Stimulated activated CD4-positive, alpha-beta T cell treated with anti-CD3 and anti-CD28 coated beads, Interleukin-15, amount 100 ng/mL, for 48 hours (primary cell): ENCODE results near the gene RASSF7.
A peak's percentile ranks its signal among the peaks of the same experiment; 100 is the strongest.
"Not testable (repeated sequence)": the region's sequence is repeated elsewhere in the genome, so short reads cannot be mapped to it uniquely, and the experiment has no call there.

Experiments used
- DNase-seq, 2 donors: peaks; one replicate each; pipeline ENCODE4 v3.0.0-alpha.2; 2020; ENCODE audit warnings: low read depth in 2 of 2

The RASSF7 gene

DNA sequence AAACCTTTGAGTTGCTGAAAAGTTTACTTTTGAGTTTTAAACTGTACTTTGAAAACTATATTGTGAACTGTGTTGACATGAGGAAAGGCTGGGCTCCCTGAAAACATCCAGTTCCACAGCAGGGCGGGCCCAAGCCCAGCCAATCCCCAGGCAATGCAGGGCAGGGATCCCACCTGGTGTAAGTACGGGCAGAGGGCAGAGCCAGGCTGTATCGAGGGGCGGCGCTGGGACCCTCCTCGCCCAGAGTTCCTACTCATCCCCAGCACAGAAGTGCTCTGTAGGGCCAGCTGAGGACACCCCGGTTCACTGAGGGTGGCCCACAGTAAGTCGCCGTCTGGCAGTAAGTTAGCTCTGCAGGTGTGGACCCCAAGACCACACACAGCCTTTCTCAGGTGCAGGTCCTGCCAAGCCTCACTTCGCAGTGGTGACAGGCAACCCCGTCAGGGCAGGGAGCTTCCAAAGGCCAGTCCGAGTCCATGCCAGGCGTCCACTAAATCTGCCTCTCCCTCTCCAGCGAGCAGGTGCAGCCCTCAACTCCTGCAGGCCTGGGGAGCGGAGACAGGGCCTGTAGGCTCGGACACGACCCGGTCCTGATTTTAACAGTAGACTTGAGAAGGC is 6.3 kb downstream of the RASSF7 start:
- DNase-seq = no peak

DNA sequence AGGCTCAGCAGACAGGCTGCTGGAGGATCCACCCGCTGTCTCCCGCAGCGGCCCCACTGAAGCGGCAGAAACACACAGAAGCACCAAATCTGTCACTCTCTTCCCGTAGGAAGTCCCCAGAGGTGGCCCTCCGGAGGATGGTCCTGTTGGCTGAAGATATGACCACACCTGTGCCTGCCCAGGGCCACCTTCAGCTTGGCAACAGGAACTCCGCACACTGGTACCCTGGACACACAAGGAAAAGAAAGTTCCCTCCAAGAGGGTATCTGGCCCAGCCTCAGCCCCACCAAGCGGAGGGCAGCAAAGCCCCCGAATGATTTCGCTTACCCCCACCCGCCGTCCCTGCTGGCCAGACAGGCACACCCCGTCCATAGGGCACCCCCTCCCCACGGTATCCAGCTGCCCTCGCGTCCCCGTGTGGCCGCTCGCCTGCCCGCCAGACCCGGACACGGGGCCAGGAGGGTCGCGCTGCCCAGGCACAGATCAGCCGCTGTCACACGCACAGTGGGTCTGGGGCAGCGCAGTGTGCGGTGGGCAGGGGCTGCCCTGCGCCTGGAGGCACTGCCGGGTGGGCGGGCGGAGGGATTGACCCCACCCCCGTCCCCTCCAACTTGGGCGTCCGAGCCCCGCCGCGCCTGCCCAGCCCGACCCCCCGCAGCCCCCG is 7.0 kb downstream of the RASSF7 start:
- no peak for DNase-seq

DNA sequence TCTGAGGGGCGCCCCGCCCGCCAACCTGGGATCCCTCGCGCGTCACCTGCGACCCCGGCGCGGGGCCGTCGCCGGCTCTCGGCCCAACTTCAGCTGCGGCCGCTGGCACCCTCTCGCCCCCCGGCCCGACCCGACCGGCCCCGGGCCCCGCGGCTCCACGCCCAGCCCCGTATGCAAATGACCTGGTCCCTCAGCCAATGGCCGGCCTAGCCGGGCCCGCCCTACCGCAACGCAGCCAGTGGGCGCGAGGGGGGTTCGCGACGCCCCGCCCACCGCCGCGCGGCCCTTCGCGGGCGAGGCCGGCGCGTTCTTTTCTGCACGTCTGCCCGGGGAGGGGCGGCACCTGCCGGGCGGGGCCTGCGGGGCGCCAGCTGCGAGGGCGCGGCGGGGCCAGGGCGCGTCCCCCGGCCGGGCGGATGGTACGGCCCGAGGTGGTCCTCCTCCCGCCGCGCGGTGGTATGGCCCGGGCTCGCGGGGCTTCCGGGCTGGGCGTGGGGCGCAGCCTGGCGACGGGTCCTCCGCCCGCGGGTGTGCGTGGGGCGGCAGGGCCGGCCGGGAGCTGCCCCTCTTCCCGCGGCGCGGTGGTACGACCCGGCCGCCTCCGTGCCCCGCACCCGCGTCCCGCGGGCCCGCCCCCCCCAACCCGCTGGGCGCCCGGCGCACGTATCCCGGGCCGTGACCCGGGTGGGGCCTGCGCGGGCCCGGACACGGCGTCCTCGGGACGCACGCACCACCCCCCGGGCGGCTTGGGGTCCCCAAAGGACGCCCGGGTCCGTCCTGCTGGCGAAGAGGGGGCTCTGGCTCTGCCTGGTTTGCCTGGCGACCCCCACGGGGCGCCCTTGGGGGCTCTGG is 7.8 kb downstream of the RASSF7 start:
- DNase-seq = peak; percentile 86 to 95

DNA sequence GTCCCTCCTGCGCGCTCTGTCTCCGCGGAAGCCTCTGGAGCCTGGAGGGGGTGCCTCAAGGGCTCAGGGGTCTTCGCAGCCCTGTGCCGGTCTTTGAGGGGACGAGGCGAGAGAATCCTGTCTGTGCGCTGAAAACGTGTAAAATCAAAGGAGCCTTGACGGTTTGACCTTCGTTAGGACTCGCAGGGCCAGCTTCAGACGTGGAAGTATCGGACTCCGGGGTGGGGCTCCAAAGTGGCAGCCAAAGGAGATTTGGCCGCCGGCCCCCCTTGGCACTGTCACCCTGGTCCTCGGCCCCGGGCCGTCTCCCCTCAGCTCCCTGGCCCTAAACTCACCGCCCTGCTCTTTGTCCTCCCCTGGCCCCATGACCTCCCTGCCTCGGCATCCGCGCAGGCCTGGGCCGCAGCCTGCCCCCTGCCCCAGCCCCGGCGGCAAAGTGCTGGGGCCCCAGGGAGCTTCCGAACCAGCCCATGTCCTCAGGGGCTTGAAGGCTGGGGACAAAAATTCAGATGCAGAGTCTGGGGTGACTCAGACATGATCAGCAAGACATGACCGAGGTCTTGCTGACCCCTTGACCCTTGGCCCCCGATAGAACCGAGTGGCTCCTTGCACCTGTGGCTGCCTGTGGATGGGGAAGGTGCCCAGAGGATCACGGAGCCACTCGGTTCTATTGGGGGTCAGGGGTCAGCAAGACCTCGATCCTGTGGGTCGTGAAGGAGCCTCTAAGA is 8.6 kb downstream of the RASSF7 start:
- DNase-seq = no peak

DNA sequence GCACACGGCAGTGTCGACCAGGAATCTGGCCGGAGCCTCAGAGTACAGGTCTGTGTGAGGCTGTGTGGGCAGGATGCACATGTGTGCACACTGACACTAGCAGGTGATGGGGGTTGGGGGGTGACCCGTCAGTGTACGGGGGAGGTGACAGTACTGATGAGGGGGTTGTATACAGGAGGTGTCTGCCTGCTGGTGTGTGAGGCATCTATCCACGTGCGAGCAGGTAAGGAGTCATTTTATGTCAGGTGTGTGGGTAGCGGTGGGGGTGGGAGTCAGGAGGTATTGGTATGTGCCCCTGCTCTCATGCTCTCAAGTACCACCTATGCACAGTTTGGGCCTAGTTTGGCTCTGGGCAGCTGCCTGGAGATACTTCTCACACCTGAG is 11.0 kb downstream of the RASSF7 start:
- DNase-seq = no peak

DNA sequence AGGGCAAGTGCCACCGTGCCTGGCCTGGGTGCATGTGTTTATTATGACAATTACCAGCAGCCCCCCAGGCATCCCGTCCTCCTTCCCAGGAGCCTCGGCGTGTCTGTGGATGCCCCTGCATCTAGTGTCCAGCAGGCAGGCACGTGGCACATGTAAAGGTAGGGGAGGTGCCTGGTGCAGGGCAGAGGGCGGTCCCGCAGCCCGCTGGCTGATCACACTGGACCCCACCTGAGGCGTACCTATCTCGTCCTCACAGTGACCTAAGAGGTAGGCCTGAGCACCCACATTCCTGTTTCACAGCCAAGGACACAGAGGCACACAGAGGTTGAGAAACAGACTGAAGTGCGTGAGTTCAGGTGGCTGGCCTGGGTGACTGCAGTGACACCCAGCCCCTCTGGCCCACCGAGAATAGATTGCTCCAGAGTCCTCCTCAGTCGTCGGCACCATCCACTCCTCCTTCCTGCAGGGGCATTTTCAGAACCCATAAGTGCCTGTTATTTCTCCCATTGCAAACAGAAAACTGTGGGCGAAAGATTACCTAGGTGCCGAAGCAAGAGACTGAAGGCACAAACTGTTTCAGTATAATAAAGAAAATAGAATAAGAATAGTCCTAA is 12.5 kb downstream of the RASSF7 start:
- DNase-seq = no peak

DNA sequence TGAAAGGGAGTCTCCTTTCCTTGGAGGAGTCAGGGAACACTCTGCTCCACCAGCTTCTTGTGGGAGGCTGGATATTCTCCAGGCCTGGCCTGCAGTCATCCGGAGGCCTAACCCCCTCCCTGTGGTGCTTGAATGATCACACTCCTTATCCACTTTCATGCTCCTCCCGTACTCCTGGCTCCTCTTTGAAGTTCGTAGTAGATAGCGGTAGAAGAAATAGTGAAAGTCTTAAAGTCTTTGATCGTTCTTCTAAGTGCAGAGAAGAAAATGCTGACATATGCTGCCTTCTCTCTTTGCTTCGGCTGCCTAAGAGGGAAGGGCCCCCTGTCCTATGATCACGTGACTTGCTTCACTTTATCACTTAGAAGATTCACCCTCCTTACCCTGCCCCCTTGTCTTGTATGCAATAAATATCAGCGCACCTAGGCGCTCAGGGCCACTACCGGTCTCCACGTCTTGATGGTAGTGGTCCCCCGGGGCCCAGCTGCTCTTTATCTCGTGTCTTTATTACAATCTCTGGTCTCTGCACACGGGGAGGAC is 13.3 kb downstream of the RASSF7 start:
- DNase-seq = not testable (repeated sequence)

DNA sequence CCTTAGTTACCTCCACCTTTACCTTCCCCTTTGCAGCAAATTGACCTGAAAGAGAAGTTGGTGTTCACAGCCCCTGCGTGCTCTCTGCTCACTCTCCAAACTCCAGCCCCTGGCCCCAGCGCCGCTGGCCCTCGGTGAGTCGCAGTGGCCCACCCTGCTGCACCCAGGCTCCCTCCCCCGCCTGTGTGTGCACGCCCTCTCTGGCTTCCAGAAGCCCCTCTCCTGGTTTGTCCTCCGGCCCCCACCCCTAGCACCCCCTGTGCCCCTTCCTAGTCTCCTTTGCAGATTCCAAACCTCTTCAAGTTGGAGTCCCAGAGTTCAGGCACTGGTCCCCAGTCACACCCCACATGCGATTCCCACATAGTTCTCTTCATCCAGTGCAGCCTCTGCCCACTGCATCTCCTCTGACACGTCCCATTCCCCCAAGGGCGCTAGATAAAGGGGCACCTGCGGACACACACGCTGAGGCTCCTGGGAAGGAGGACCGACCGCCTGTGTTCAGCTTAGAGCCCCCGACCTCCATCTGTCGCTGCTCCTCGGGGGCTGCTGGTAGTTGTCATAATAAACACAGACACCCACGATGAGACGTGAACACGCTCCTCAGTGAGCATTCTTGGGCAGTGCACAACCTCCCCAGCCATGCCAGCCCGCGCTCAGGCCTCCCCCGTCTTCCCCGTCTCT is 14.0 kb downstream of the RASSF7 start:
- no peak for DNase-seq

DNA sequence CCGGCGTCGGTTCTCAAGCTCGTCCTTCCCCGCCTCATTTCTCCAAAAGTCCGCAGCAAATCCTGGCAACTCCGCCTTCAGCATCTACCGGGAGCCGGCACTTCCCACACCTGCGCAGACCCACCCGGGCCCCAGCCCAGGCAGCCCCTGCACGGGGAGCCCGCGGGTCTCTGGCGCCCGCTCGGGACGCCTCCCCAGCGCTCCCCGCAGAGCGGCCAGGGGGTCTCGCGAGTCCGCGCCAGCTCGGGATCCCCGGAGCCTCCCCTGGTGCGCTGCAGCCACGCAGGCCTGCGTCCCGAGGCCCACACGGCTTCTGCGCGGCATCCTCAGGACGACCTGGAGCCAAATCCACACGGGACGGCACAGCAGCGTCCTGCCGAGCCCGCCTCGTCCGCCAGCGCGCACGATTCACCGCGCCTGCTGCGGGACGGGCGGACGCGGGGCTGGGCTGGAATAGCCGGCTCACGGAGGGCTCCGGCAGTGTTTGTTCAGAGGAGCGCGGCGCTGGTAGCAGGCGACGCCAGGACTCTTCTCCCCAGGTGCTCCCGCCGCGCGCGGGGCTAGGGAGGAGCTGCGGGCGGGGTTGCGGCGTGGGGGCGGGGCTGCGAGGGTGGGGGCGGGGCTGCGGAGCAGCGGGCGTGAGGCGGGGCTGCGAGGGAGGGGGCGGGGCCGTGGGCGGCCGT is 14.7 kb downstream of the RASSF7 start:
- no peak for DNase-seq

DNA sequence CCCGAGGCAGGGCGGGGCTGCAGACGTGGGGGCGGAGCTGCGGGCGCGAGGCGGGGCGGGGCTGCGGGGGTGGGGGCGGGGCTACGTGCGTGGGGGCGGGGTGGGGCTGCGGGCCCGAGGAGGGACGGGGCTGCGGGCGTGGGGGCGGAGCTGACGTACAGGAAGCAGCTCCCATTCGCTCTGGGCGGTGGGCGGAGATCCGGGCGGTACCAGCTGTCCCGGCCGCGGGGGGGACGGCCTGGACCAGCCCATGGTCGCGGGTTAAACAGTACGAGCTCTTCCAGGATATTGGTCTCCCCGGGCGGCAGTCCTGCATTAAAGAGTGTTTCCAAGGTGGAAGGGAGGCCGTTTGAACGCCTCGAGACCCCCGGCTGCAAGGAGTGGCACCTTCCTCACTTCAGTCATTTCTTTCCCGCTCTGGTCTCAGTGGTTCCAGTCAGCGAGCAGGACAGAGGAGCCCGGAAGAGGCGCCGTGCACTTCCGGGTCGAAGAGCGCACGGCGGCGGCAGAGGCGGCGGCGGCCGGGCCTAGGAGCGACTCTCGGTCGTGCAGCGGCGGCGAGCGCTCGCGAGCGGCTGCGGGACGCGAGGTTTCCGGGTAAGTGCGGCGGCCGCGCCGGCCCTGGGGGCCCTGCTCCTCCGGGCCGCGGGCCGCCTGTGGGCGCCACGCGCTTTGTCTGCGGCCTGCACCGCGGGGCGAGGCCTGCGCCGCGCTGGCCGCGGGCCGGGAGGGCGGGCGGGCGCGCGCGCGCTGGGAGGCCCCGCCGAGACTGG is 15.4 kb downstream of the RASSF7 start, which contains the start of gene PHRF1:
TSS of gene PHRF1 (plus strand) at position 475 of the 773 bp plus-strand sequence. CDS start 5,043 bp downstream, outside the sequence.
- DNase-seq = peak; percentile 93 to 96

DNA sequence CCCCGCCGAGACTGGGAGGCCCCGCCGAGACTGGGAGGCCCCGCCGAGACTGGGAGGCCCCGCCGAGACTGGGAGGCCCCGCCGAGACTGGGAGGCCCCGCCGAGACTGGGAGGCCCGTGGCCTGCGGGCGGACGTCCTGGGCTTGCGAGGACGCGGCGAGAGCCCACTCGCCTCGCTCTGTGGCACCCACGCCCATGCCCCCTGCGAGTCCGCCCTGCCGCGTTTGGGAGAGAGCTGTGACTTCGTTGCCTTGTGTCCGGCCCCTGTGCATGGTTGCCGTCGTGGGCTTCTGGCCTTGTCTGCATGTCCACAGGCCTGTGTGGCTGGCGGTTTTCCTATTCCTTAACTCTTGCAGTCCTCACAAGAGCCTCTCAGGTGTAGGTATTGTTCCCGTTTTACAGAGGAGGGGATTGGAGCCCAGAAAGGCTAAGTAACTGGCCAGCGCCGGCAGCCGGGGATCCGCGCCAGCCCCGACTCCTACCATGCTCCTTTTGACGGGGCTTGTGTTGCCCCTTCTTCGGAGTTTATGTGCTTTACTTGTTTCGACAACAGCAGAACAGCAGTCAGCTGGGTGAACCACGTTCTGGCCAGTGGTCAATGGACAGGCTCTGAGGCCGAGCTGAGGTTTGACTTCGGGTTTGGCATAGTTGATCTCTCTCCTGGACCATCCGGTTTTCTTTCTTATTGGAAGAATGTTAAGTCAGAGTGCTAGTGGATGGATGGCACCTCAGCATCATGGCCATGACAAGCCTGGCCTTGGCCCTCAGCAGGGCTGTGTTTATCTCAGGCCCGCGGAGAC is 16.2 kb downstream of the RASSF7 start:
- no peak for DNase-seq

DNA sequence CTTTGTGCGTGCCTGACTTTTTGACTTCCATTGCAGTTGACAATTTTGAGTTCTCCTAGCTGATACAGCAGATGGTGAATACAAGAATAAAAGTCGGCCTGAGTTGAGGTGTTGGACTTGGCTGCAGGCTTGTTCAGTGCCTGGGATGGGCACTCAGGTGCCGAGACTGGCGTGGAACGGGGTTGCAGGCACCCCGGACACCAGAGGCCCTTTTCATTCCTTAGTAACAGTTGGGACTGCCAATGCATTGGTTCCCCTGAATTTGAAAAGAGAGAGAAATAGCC is 16.8 kb downstream of the RASSF7 start:
- DNase-seq = no peak

DNA sequence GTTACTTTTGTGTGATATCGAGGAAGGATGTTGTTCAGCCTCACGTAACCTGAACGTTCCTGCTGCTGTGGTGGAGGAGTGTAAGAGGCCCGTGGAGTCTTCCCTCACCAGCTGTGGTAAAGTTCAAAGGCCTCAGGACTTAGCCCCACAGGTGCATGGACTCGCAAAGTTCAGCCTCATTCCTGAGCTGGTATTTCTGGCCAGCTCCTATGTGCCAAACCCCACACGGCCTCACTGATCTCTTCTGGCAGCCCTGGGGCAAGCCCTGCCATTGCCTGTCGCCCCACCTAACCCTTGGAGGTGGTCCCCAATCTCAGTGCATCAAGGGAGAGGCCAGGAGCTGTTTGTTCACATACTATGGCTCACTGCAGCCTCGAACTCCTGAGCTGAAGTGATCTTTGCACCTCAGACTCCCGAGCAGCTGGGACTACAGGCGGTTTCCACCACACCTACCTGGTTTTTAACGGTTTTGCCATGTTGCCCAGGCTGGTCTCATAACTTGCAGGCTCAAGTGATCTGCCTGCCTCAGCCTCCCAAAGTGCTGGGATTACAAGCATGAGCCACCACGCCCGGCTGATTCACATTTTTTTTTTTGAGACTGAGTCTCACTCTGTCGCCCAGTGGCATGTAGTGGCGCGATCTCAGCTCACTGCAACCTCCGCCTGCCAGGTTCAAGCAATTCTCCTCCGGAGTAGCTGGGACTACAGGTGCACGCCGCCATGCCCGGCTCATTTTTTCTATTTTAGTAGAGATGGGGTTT is 17.7 kb downstream of the RASSF7 start:
- DNase-seq = no peak

DNA sequence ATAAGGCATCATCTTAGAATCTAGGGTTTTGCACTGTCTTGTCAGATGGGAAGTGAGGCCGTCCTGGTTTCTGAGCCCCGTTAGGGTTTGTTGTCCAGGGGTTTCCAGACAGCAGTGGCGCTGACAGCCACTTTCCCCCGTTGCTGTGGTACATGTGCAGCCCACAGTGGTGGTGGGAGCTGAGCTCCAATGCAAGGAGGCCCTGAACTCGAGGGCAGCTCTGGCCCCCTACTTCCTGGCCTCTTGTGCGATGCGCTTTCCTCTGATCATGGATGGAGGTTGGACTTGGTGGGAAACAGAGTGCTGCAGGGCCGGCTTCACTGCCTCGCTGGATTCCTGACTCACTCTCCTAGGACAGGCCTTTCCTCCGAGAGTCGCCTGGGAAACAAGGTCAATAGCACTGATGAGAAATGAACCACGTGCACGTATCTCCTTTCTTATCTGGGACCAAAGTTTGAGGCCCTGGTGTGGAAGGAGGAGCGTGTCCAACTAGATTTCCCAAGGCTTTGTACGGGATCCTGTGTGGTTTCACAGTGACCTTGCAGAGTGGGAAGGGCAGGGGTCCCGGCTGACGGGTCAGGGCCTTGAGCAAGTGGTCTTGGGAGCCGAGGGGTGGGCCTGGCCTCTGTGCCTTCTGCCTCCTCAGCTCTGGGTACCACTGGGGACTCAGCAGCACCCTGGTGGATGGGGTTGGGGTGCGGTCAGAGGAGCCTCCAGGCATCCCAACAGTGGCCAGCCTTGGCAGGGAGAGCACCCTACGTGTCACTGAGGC is 19.2 kb downstream of the RASSF7 start:
- DNase-seq = no peak

DNA sequence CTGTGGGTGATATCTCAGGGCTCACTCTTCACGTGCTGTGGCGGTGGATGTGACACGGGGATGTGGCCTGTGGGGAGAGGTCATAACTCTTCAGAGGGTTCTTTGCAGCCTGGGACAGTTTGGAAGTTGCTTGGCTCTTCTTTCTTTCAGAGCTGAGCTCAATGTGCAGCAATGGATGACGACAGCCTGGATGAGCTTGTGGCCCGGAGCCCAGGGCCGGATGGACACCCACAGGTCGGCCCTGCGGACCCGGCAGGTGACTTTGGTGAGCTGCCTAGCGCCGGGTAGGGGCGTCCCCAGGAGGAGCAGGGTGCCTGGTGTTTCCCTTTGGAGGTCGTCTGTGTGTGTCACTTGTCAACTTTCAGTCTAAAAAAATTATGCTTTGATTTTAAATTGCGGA is 20.6 kb downstream of the RASSF7 start:
- no peak for DNase-seq

DNA sequence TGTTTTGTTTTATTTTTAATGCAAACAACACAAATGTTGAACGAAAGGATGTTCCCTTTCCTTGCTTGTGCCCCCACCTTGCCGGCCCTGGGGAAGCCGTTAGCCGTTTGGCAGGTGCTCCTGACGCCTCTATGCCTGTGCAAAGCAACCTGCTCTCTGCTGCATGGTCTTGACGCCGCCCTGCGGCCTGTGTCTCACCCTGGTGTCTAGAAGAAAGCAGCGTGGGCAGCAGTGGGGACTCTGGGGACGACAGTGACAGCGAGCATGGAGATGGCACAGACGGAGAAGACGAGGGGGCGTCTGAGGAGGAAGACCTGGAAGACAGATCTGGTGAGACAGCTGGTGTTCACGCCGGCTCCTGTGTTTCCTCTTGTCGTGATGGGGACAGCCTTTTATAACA is 21.0 kb downstream of the RASSF7 start:
- no peak for DNase-seq

DNA sequence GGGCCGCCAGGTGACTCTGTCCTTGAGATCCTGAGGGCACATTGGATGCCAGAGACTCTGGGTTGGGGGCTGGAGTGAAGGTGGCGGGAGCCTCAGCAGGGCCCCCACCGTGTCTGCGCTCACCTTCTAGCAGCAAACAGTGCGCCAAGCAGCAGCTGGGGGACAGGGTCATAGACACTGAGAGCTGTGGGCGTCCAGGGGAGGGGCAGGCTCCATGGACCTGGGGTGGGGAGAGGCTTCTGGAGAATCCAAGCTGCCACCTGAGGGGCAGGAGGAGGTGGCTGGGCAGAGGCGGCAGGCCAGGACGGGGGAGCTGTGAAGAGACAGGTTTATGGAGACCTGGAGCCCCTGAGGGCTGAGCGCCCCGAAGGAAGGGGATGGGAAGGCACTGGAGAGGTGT is 23.5 kb downstream of the RASSF7 start:
- DNase-seq = no peak
